HG02981 (cell line): ENCODE data around the gene TEAD1.

Experiments used
- ATAC-seq: cut with Tn5 transposase; IDR thresholded peaks from one replicate; pipeline ENCODE4 v1.9.1; 2021; ENCODE audit warnings: mild to moderate bottlenecking, moderate library complexity; ENCODE audit not compliant: unreplicated experiment

Gene TEAD1

DNA sequence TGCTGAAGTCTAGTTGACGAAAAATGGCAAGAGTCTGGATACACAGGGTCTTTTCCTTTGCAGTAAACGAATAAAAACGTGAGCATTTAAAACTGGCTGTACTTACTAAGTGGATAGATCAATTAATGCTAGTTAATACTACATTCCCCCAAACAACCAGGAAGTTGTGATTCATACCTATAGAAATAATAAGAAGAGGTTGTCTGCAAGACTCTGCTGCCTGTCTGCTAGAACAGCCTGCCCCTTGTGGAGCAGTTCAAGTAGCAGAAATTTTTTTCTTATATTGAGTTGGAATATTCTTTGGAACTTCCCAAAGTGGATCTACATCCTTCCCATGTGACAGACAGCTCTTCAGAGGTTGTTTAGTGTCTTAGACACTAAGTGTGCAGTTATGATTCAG lies 86.8 kb downstream of the TEAD1 start:
- ATAC-seq, result no peak

DNA sequence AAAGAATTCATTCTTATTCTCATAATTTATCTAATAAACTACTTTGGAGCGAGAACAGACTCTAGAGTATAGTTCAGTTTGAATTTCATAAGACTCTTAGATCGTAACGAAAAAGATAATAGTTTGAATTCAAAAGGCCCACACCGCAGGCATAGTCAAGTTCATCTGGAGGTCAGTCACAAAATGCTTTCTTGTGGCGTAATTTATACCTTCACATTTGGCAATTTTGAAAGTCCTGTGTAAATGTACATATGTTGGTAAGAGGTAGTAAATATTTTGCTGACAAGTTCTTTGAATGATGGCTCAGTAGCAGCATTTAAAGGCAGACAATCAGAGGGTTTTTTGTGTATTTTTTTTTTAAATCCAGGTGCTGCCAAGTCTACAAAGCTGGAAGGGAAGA lies 88.1 kb downstream of the TEAD1 start:
- no peak for ATAC-seq

DNA sequence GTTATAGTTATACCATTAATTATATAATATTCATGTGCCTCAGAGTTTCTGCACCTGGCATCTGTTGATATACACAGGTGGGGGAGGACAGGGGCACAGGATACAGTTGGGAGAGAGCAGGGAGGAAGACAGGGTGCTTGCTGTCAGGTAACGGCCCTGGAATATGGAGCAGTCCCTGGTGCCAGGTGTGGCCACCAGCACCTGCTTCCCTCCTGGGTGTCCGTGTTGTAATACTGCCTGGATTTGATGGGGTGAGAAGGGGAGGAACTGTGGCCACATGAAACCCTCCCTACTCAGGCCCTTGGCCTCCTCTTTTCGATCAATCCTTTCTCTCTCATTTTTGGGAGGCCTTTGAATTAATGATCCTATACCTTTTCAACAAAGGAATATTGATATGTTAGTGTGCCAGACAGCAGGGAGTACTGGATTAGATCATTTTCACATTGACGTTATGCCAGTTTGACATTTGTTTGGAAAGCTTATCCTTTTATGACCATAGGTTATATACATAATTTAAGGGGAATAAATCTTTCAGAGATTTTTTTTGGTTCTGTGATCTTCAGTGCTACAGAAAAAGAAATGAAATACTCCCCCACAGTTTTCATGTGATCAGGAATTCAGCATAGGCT lies 88.6 kb downstream of the TEAD1 start:
- ATAC-seq, result no peak

GRCh38 chr11:12764187-12764914 lies 90.1 kb downstream of the TEAD1 start:
- no peak for ATAC-seq

GRCh38 chr11:12765428-12765827 lies 91.2 kb downstream of the TEAD1 start:
- ATAC-seq, result no peak

- ATAC-seq, result no peak
Measured at GRCh38 chr11:12767027-12767426, 92.8 kb downstream of the TEAD1 start.

DNA sequence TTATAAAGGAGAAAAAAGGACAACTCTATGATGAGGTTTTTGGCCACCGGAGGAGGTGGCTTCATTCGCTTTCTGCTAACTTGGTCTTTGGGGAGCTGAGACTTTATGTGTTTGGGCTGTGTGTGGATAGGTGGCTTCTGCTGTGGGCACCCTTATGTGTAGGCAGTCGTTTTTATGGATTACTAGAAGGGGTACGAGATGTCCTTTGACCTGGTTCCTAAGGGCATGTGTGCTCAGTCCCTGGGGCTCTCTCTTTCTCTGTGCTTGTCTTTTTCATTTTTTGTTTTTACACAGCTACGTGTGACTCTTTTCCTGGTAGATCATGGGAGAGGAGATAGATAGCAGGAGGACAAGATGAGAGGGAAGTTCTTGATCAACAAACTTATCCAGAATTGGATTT lies 93.4 kb downstream of the TEAD1 start:
- no peak for ATAC-seq

- no peak for ATAC-seq
Measured at GRCh38 chr11:12768726-12769673, 94.8 kb downstream of the TEAD1 start.

GRCh38 chr11:12769834-12770345 lies 95.7 kb downstream of the TEAD1 start:
- no peak for ATAC-seq

DNA sequence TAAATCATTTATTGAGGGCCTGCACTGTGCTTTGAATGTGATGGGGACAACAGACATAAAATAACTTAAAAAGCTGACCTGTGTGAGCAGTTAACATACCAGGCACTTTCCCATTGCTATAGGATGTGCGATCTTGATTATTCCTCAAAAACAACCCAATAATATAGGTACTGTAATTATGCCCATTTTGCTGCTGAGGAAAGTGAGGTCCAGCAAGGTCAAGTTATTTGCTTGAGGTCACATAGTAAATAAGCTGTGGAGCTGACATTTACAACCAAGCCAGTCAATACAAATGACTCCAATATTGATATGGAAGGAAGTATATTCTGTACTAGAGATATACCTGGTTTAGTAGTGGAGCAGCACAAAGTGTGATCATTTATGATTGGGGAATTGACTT lies 96.2 kb downstream of the TEAD1 start:
- ATAC-seq, result no peak

GRCh38 chr11:12770966-12771597 lies 96.9 kb downstream of the TEAD1 start:
- ATAC-seq, result no peak

GRCh38 chr11:12771875-12772274 lies 97.7 kb downstream of the TEAD1 start:
- no peak for ATAC-seq

GRCh38 chr11:12772324-12772723 lies 98.1 kb downstream of the TEAD1 start:
- no peak for ATAC-seq

DNA sequence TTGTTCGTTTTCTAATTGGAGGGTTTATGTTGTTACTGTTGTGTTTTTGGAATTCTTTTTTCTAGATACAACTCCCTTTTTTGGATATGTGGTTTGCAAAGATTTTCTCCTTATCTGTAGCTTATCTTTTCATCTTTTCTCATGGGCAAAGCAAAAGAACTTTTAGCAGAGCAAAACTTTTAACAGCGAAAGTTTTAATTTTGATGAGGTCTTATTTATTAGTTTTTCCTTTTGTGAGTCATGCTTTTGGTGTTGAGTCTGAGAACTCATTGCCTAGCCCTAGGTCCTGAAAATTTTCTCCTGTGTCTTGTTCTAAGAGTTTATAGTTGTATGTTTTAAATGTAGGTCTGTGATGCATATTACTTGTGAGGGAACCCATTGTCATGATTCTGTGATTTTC lies 99.4 kb downstream of the TEAD1 start:
- ATAC-seq, result no peak

DNA sequence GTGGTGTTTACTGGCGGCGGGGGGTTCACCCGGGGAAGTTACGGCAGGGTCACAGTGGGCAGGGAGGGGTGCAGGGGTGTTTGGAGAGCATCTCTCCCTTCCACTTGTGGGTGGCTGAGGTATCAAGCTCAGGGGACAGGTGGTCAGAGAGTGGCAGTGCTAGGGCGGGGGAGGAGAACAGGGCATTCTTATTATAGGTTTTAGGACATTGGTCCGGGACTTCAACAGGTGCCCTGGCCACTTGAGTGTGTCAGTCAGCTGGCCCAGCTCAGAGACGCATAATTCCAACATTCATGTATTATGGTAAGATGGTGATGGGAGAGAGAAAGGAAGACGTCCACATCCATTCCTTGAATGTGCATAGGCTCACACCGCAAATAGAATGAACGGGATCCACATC lies 101.7 kb downstream of the TEAD1 start:
- ATAC-seq, result no peak

GRCh38 chr11:12777208-12777874 lies 103.1 kb downstream of the TEAD1 start:
- ATAC-seq, result no peak

GRCh38 chr11:12778240-12778905 lies 104.2 kb downstream of the TEAD1 start:
- no peak for ATAC-seq

GRCh38 chr11:12783765-12784164 lies 109.5 kb downstream of the TEAD1 start:
- ATAC-seq, result no peak

DNA sequence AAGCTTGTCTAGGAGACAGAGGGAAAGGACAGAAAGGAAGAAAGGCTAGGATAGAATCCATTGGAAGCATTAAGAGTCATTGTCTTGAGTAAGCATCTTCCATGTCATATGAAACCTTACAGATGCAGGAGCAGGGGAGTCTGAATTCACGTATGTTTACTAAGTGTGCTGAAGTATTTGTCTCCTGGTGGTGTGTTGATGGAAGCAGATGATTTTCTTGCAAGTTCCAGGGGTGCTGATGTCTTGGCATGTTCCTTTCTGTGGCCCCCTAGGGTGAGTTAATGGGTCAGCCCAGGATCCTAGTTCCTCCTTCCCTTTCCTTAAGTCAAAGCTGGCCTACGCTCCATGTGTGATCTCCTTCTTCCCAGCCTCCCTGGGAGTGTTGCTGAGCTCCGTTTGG lies 110.2 kb downstream of the TEAD1 start:
- ATAC-seq, result no peak

GRCh38 chr11:12784987-12785386 lies 110.8 kb downstream of the TEAD1 start:
- no peak for ATAC-seq
